H1 (cell line): ENCODE measurements around the gene RPL13A. TPM values are rescaled to one million over a fixed set of nuclear protein-coding genes. Genes with fewer than 3 reads are reported as not detected.

Experiments used
- CTCF ChIA-PET: fragments of 300-600 bp; sonication (Branson Sonifier 250); formaldehyde crosslinking; loops from one replicate; lab custom pipeline; 2021; ENCODE audit not compliant: partially characterized antibody; lab: Charles Lee
- POLR2A ChIA-PET: fragments of 300-600 bp; sonication (Branson Sonifier 250); formaldehyde crosslinking; loops from one replicate; lab custom pipeline; 2021; ENCODE audit warnings: inconsistent platforms; ENCODE audit not compliant: partially characterized antibody; lab: Charles Lee
- DNase-seq, 2 experiments: peaks; one replicate each; pipeline versions ENCODE4 v3.0.0 to v3.0.0-alpha.2; 2010 to 2022; ENCODE audit warnings: low spot score in 2 of 2, low read depth in 1 of 2, mixed read lengths in 1 of 2
- FAIRE-seq: peaks from 2 replicates; lab custom pipeline; 2011; peaks lifted over from hg19 to GRCh38; lab: Jason Lieb, UNC
- H2AFZ ChIP-seq: 2 replicates; pipeline ENCODE4 v1.8.1; 2012; ENCODE audit warnings: low read length, inconsistent platforms
- H2AK5ac ChIP-seq: 2 replicates; pipeline ENCODE4 v1.6.1; 2013; ENCODE audit warnings: low read depth, low read length
- H2BK120ac ChIP-seq: replicated peaks from 2 replicates; pipeline ENCODE3; 2013; ENCODE audit warnings: low read depth, low read length, inconsistent platforms
- H2BK12ac ChIP-seq: 2 replicates; pipeline ENCODE4 v1.6.1; 2013; ENCODE audit warnings: low read depth, low read length
- H2BK15ac ChIP-seq: 2 replicates; pipeline ENCODE4 v1.6.1; 2013; ENCODE audit warnings: low read length
- H2BK20ac ChIP-seq: 2 replicates; pipeline ENCODE4 v1.6.1; 2013; ENCODE audit warnings: low read length
- H2BK5ac ChIP-seq: 2 replicates; pipeline ENCODE4 v1.6.1; 2013; ENCODE audit warnings: low read depth, low read length
- H3K14ac ChIP-seq: 2 replicates; pipeline ENCODE4 v1.6.1; 2013; ENCODE audit warnings: inconsistent platforms; ENCODE audit not compliant: insufficient read length
- H3K18ac ChIP-seq: 2 replicates; pipeline ENCODE4 v1.6.1; 2013; ENCODE audit warnings: low read length; ENCODE audit errors: extremely low read depth
- H3K23ac ChIP-seq: 2 replicates; pipeline ENCODE4 v1.6.1; 2013; ENCODE audit warnings: inconsistent platforms; ENCODE audit not compliant: insufficient read length
- H3K23me2 ChIP-seq: 2 replicates; pipeline ENCODE4 v1.6.1; 2013; ENCODE audit warnings: low read depth, low read length
- H3K27ac ChIP-seq: 2 replicates; pipeline ENCODE4 v1.6.1; 2011; ENCODE audit warnings: low read depth, low read length, inconsistent platforms
- H3K27me3 ChIP-seq, 4 experiments: replicated peaks in 1 of 4; 1 replicate in 1 of 4; 2 replicates in 3 of 4; pipeline versions ENCODE4 v1.6.1 to v1.8.1; 2011 to 2013; ENCODE audit warnings: low read length in 3 of 4, mild to moderate bottlenecking in 3 of 4, inconsistent platforms in 2 of 4, mixed read lengths in 2 of 4, moderate library complexity in 1 of 4; ENCODE audit not compliant: control insufficient read depth in 3 of 4, insufficient read depth in 3 of 4; ENCODE audit errors: extremely low read depth in 1 of 4
- H3K36me3 ChIP-seq, 4 experiments: 2 replicates each; pipeline versions ENCODE4 v1.6.1 to v1.8.1; 2011 to 2013; ENCODE audit warnings: mild to moderate bottlenecking in 4 of 4, low read length in 3 of 4, moderate library complexity in 2 of 4, control low read depth in 1 of 4, inconsistent platforms in 1 of 4; ENCODE audit not compliant: insufficient read depth in 4 of 4, control insufficient read depth in 2 of 4
- H3K4ac ChIP-seq: replicated peaks from 2 replicates; pipeline ENCODE3; 2013; ENCODE audit warnings: low read length, low read depth, mixed read lengths, inconsistent platforms; ENCODE audit not compliant: insufficient read length
- H3K4me1 ChIP-seq, 4 experiments: replicated peaks in 1 of 4; 1 replicate in 1 of 4; 2 replicates in 3 of 4; pipeline versions ENCODE4 v1.6.1 to v1.8.1; 2011 to 2013; ENCODE audit warnings: low read length in 3 of 4, inconsistent platforms in 2 of 4, mixed read lengths in 1 of 4; ENCODE audit not compliant: insufficient read depth in 4 of 4, control insufficient read depth in 3 of 4
- H3K4me2 ChIP-seq, 2 experiments: 2 replicates each; pipeline versions ENCODE4 v1.6.1 to v1.8.1; 2011 to 2013; ENCODE audit warnings: low read depth in 2 of 2, low read length in 2 of 2, control low read depth in 1 of 2, inconsistent platforms in 1 of 2, mild to moderate bottlenecking in 1 of 2; ENCODE audit not compliant: insufficient read depth in 1 of 2
- H3K4me3 ChIP-seq, 4 experiments: fragments of 200-600, 300-600 bp in 1 of 4; sonication (generic), shearing (Covaris generic), sonication (Bioruptor Twin) in 1 of 4; 2 replicates each; pipeline versions ENCODE4 v1.5.1 to v1.8.1; 2011 to 2016; ENCODE audit warnings: low read length in 4 of 4, low read depth in 3 of 4, control low read depth in 2 of 4, inconsistent platforms in 2 of 4, mild to moderate bottlenecking in 2 of 4, mixed read lengths in 1 of 4, moderate library complexity in 1 of 4; ENCODE audit not compliant: insufficient read depth in 2 of 4; ENCODE audit errors: extremely low read depth in 1 of 4
- H3K56ac ChIP-seq: replicated peaks from 2 replicates; pipeline ENCODE3; 2013; ENCODE audit warnings: low read depth, mild to moderate bottlenecking, mixed read lengths, low read length, inconsistent platforms; ENCODE audit not compliant: insufficient read length
- H3K79me1 ChIP-seq: 2 replicates; pipeline ENCODE4 v1.6.1; 2013; ENCODE audit warnings: low read depth, low read length, control low read depth
- H3K79me2 ChIP-seq, 2 experiments: 2 replicates each; pipeline versions ENCODE4 v1.6.1 to v1.8.1; 2012 to 2013; ENCODE audit warnings: low read length in 2 of 2, mild to moderate bottlenecking in 2 of 2, inconsistent platforms in 1 of 2; ENCODE audit not compliant: insufficient read depth in 2 of 2, control insufficient read depth in 1 of 2
- H3K9ac ChIP-seq, 4 experiments: replicated peaks in 1 of 4; 1 replicate in 1 of 4; 2 replicates in 3 of 4; pipeline versions ENCODE4 v1.6.1 to v1.8.1; 2011 to 2013; ENCODE audit warnings: low read depth in 3 of 4, low read length in 3 of 4, control low read depth in 2 of 4, mild to moderate bottlenecking in 2 of 4, moderate library complexity in 2 of 4, inconsistent platforms in 1 of 4; ENCODE audit errors: extremely low read depth in 1 of 4
- H3K9me3 ChIP-seq, 2 experiments: 2 replicates each; pipeline versions ENCODE4 v1.6.1 to v1.8.1; 2012 to 2013; ENCODE audit warnings: mild to moderate bottlenecking in 2 of 2, moderate library complexity in 2 of 2, control low read depth in 1 of 2, inconsistent platforms in 1 of 2, low read depth in 1 of 2, low read length in 1 of 2, mixed read lengths in 1 of 2; ENCODE audit not compliant: insufficient read depth in 2 of 2
- H4K20me1 ChIP-seq, 2 experiments: replicated peaks in 1 of 2; 2 replicates each; pipeline versions ENCODE3 to v1.8.1; 2011 to 2013; ENCODE audit warnings: inconsistent platforms in 2 of 2, low read length in 2 of 2, mild to moderate bottlenecking in 1 of 2; ENCODE audit not compliant: insufficient read depth in 2 of 2, control insufficient read depth in 1 of 2
- H4K5ac ChIP-seq: 2 replicates; pipeline ENCODE4 v1.6.1; 2013; ENCODE audit warnings: low read length, low read depth, mixed read lengths, inconsistent platforms; ENCODE audit not compliant: insufficient read length
- H4K8ac ChIP-seq: 2 replicates; pipeline ENCODE4 v1.8.0; 2013; ENCODE audit warnings: mild to moderate bottlenecking, moderate library complexity, low read length, inconsistent platforms; ENCODE audit not compliant: insufficient read depth; ENCODE audit errors: extremely low read depth
- H4K91ac ChIP-seq: replicated peaks from 2 replicates; pipeline ENCODE3; 2013; ENCODE audit warnings: low read length, mixed read lengths, inconsistent platforms; ENCODE audit not compliant: insufficient read length
- ATF2 ChIP-seq: IDR thresholded peaks from 2 replicates; pipeline ENCODE4 v1.6.1; 2012; ENCODE audit warnings: low read length, inconsistent platforms
- BCL11A ChIP-seq, 2 experiments: IDR thresholded peaks; one replicate each; pipeline ENCODE4 v1.6.1; 2011; ENCODE audit warnings: low read depth in 2 of 2, low read length in 2 of 2, mild to moderate bottlenecking in 2 of 2
- CTBP2 ChIP-seq: IDR thresholded peaks from 2 replicates; pipeline ENCODE4 v1.7.0; 2011; ENCODE audit warnings: borderline replicate concordance, mild to moderate bottlenecking, moderate library complexity, mixed read lengths, low read length; ENCODE audit not compliant: insufficient read depth, insufficient read length
- EGR1 ChIP-seq: IDR thresholded peaks from 2 replicates; pipeline ENCODE4 v1.6.1; 2011; ENCODE audit warnings: low read depth, low read length, borderline replicate concordance
- FOSL1 ChIP-seq: IDR thresholded peaks from 2 replicates; pipeline ENCODE4 v1.6.1; 2011; ENCODE audit warnings: mild to moderate bottlenecking, low read depth, low read length, moderate library complexity; ENCODE audit not compliant: insufficient read depth
- HDAC6 ChIP-seq: IDR thresholded peaks from one replicate; pipeline ENCODE4 v1.7.1; 2012; ENCODE audit warnings: low read depth, mild to moderate bottlenecking, inconsistent platforms, low read length, moderate library complexity
- SAP30 ChIP-seq: fragments of 300-600 bp; sonication (generic); IDR thresholded peaks from 2 replicates; pipeline ENCODE4 v1.7.1; 2012; ENCODE audit warnings: low read length, moderate library complexity, mild to moderate bottlenecking, inconsistent platforms; ENCODE audit not compliant: insufficient read depth, insufficient replicate concordance
- SUZ12 ChIP-seq: fragments of 200-600 bp; sonication (generic); IDR thresholded peaks from 2 replicates; pipeline ENCODE4 v1.6.1; 2012; ENCODE audit warnings: mild to moderate bottlenecking, inconsistent platforms, low read length, moderate library complexity, mixed read lengths
- WGBS, 2 experiments: shearing (Covaris generic) in 1 of 2; methylation state at CpG; one replicate each; pipeline versions ENCODE4 v1.1.6 to v1.1.7; 2013 to 2015; ENCODE audit warnings: low lambda C conversion rate in 2 of 2, mixed read lengths in 2 of 2, inconsistent platforms in 1 of 2, low coverage in 1 of 2, missing lambda C conversion rate in 1 of 2; ENCODE audit not compliant: insufficient replicate concordance in 2 of 2, insufficient coverage in 1 of 2, insufficient read length in 1 of 2; ENCODE audit errors: extremely low coverage in 1 of 2, missing lambda C conversion rate in 1 of 2; 5-methylcytosine and 5-hydroxymethylcytosine counted together
- polyA plus RNA-seq, 7 experiments: library from polyadenylated mRNA; depleted of rRNA in 3 of 7; stranded (reverse) in 5 of 7; unstranded in 2 of 7; fragments of >200 nt in 5 of 7; fragments of 200-250 nt in 2 of 7; gene quantifications; 1 replicate in 5 of 7; 2 replicates in 1 of 7; 4 replicates in 1 of 7; pipeline versions ENCODE4 v1.2.1 to v1.2.3, GENCODE V29; 2011 to 2013; ENCODE audit warnings: missing spikeins in 2 of 7, mixed read lengths in 2 of 7
- total RNA-seq: library from RNA; stranded (reverse); fragmentation: NEBNext Ultra II Directional; extraction: Animal tissue kit (Norgen Biotek cat#: 25700); gene quantifications from 2 replicates; pipeline ENCODE4 v1.2.1, GENCODE V29; 2021

RPL13A gene
- total and polyA plus RNA-seq, 2 of the 8 experiments (the other 6 are each of a cell fraction or from before 2014, with no cell fraction given): 3,305 to 8,868 TPM

GRCh38 chr19:49440439-49441209, 46.8 kb upstream of the RPL13A start:
- Histone ChIP-seq H2BK20ac (no peak overlapping the region), H3K14ac (no peak overlapping the region), H3K4me1 (peaks cover 0 to 13% (median 8%) of the 10 kb centered on the region in 4 experiments; a peak in 5 of 7 replicates), H4K5ac (no peak overlapping the region), H2BK5ac (no peak overlapping the region), H4K8ac (no peak overlapping the region; the same call in 1 of the 2 replicates), H3K4me3 (peak overlapping the region; percentile 39 to 57 (median 50)), H4K91ac (no peak overlapping the region), H4K20me1 (no peaks in the 10 kb centered on the region), H3K27ac (no peak overlapping the region), H2AK5ac (no peak overlapping the region), H3K23ac (no peak overlapping the region), H3K4ac (no peak overlapping the region), H3K4me2 (peak overlapping the region; percentile 53 to 73), H2AFZ (no peak overlapping the region), H2BK15ac (no peak overlapping the region), H3K36me3 (no peaks in the 10 kb centered on the region), H2BK12ac (no peak overlapping the region), H2BK120ac (no peak overlapping the region), H3K79me1 (no peaks in the 10 kb centered on the region), H3K9ac (no peak overlapping the region), H3K9me3 (no peaks in the 10 kb centered on the region), H3K79me2 (no peaks in the 10 kb centered on the region), H3K56ac (no peak overlapping the region), H3K27me3 (peaks cover 25 to 48% (median 43%) of the 10 kb centered on the region in 4 experiments), H3K18ac (no peak overlapping the region), H3K23me2 (peaks cover 20% of the 10 kb centered on the region; the same call in 1 of the 2 replicates)
- FAIRE-seq (no peak), DNase-seq (no peak)
- ChIA-PET CTCF (interaction anchor here (1.5 to 3.3 kb wide), 6 partner anchors 10 to 74 kb away, joined by 5 to 15 read pairs (median 8); partner anchors contain the start of genes GFY and PIH1D1), POLR2A (interaction anchor here (0.7 to 4.1 kb wide), 6 partner anchors 9 to 114 kb away, joined by 3 to 13 read pairs (median 4); partner anchors contain the start of genes ALDH16A1, GFY, PIH1D1 and RCN3)
- WGBS, 2 experiments: 33% methylated on average over 18 of the region's 19 CpGs; no CpG with 5 or more reads in 1 of the 2 experiments
- TF ChIP-seq HDAC6: no peak
- no peak for TF ChIP-seq CTBP2
- no peak for TF ChIP-seq EGR1
- 0 out of 2 replicates have a peak, but pooled peaks have one; percentile 31 for TF ChIP-seq SUZ12
- TF ChIP-seq BCL11A (IDR thresholded peaks at IDR 0.05; ENCODE audit: low read depth in 2 of 2, low read length in 2 of 2): no peak
- TF ChIP-seq SAP30: no peak
- no peak for TF ChIP-seq ATF2
- TF ChIP-seq FOSL1: no peak
